ENCODE data around the gene SGPL1.

Gene SGPL1

GRCh38 chr10:70811881-70812280 lies 3.9 kb upstream of the SGPL1 start:
- DNase-seq, result no peak

GRCh38 chr10:70812814-70813213 lies 2.9 kb upstream of the SGPL1 start:
- DNase-seq, result no peak

GRCh38 chr10:70814126-70814525 lies 1.6 kb upstream of the SGPL1 start:
- no peak for DNase-seq

GRCh38 chr10:70816220-70816894 lies 609 bp downstream of the SGPL1 start:
- DNase-seq, result peak; percentile 91

- no peak for DNase-seq
Measured at GRCh38 chr10:70820976-70821750, 5.4 kb downstream of the SGPL1 start.

- no peak for DNase-seq
Measured at GRCh38 chr10:70822076-70822820, 6.5 kb downstream of the SGPL1 start.

GRCh38 chr10:70827086-70827757 lies 11.5 kb downstream of the SGPL1 start:
- no peak for DNase-seq

- DNase-seq, result no peak
Measured at GRCh38 chr10:70828923-70829322, 13.2 kb downstream of the SGPL1 start.

- DNase-seq, result no peak
Measured at GRCh38 chr10:70829543-70829942, 13.8 kb downstream of the SGPL1 start.

GRCh38 chr10:70830164-70830563 lies 14.4 kb downstream of the SGPL1 start:
- DNase-seq, result no peak

GRCh38 chr10:70832221-70832620 lies 16.5 kb downstream of the SGPL1 start:
- DNase-seq, result peak; percentile 66

GRCh38 chr10:70832852-70833528 lies 17.2 kb downstream of the SGPL1 start:
- peak; percentile 97 for DNase-seq

- no peak for DNase-seq
Measured at GRCh38 chr10:70833601-70834000, 17.9 kb downstream of the SGPL1 start.

- no peak for DNase-seq
Measured at GRCh38 chr10:70834021-70834420, 18.3 kb downstream of the SGPL1 start.

- no peak for DNase-seq
Measured at GRCh38 chr10:70834441-70835151, 18.8 kb downstream of the SGPL1 start.

- no peak for DNase-seq
Measured at GRCh38 chr10:70836319-70836718, 20.6 kb downstream of the SGPL1 start.

GRCh38 chr10:70837660-70838059 lies 21.9 kb downstream of the SGPL1 start:
- DNase-seq, result no peak

- no peak for DNase-seq
Measured at GRCh38 chr10:70838270-70838805, 22.6 kb downstream of the SGPL1 start.

GRCh38 chr10:70840836-70841235 lies 25.1 kb downstream of the SGPL1 start:
- DNase-seq, result no peak

- DNase-seq, result no peak
Measured at GRCh38 chr10:70843333-70843732, 27.6 kb downstream of the SGPL1 start.

- no peak for DNase-seq
Measured at GRCh38 chr10:70843776-70844489, 28.2 kb downstream of the SGPL1 start.
